ENCODE results near the gene BTBD10.
A peak's percentile ranks its signal among the peaks of the same experiment; 100 is the strongest.

Gene BTBD10

GRCh38 chr11:13375798-13376197 lies 87.2 kb downstream of the BTBD10 start:
- DNase-seq (ENCODE audit: low spot score): no peak

- no peak for DNase-seq (ENCODE audit: low spot score)
These were observed 89.8 kb downstream of the BTBD10 start for GRCh38 chr11:13373216-13373615.

GRCh38 chr11:13368041-13368446 lies 95.0 kb downstream of the BTBD10 start:
- DNase-seq (ENCODE audit: low spot score): peak; percentile 17

- DNase-seq (ENCODE audit: low spot score): no peak
These were observed 95.9 kb downstream of the BTBD10 start for GRCh38 chr11:13367115-13367514.

- DNase-seq (ENCODE audit: low spot score): no peak
These were observed 96.6 kb downstream of the BTBD10 start for GRCh38 chr11:13366266-13367026.

GRCh38 chr11:13364388-13364787 lies 98.6 kb downstream of the BTBD10 start:
- DNase-seq (ENCODE audit: low spot score): no peak

- no peak for DNase-seq (ENCODE audit: low spot score)
These were observed 100.4 kb downstream of the BTBD10 start for GRCh38 chr11:13362596-13363109.

- DNase-seq (ENCODE audit: low spot score): no peak
These were observed 104.3 kb downstream of the BTBD10 start for GRCh38 chr11:13358596-13359270.

- DNase-seq (ENCODE audit: low spot score): no peak
These were observed 105.8 kb downstream of the BTBD10 start for GRCh38 chr11:13357232-13357631.

GRCh38 chr11:13355191-13355590 lies 107.8 kb downstream of the BTBD10 start:
- DNase-seq (ENCODE audit: low spot score): no peak

GRCh38 chr11:13354335-13354734 lies 108.7 kb downstream of the BTBD10 start:
- DNase-seq (ENCODE audit: low spot score): no peak

- no peak for DNase-seq (ENCODE audit: low spot score)
These were observed 110.3 kb downstream of the BTBD10 start for GRCh38 chr11:13352711-13353110.

- DNase-seq (ENCODE audit: low spot score): no peak
These were observed 113.4 kb downstream of the BTBD10 start for GRCh38 chr11:13349581-13349980.

- DNase-seq (ENCODE audit: low spot score): no peak
These were observed 114.0 kb downstream of the BTBD10 start for GRCh38 chr11:13349046-13349445.

- DNase-seq (ENCODE audit: low spot score): no peak
These were observed 114.7 kb downstream of the BTBD10 start for GRCh38 chr11:13348305-13348704.

- DNase-seq (ENCODE audit: low spot score): no peak
These were observed 115.1 kb downstream of the BTBD10 start for GRCh38 chr11:13347901-13348300.

GRCh38 chr11:13346470-13346869 lies 116.6 kb downstream of the BTBD10 start:
- DNase-seq (ENCODE audit: low spot score): no peak

- DNase-seq (ENCODE audit: low spot score): no peak
These were observed 118.2 kb downstream of the BTBD10 start for GRCh38 chr11:13344818-13345217.

GRCh38 chr11:13343931-13344717 lies 118.9 kb downstream of the BTBD10 start:
- DNase-seq (ENCODE audit: low spot score): peak; percentile 64

GRCh38 chr11:13343067-13343466 lies 120.0 kb downstream of the BTBD10 start:
- no peak for DNase-seq (ENCODE audit: low spot score)

- DNase-seq (ENCODE audit: low spot score): no peak
These were observed 122.0 kb downstream of the BTBD10 start for GRCh38 chr11:13341026-13341425.
